A549 (cell line): Measurements from ENCODE around the gene ARID1B. TPM values are rescaled to one million over a fixed set of nuclear protein-coding genes. Genes with fewer than 3 reads are reported as not detected.

ENCODE experiments used
- ATAC-seq, 2 experiments: fragments of 200-7000 bp in 1 of 2; fragments of >200 bp in 1 of 2; cut with Nextera tagmentation in 1 of 2; cut with Tn5 transposase in 1 of 2; 3 replicates each; pipeline versions ENCODE4 v1.8.0 to v1.9.1; 2018 to 2020; ENCODE audit warnings: mild to moderate bottlenecking in 1 of 2, moderate library complexity in 1 of 2
- CTCF ChIA-PET: fragments of 300-600 bp; sonication (Branson Sonifier 250); formaldehyde crosslinking; extraction: SDS; loops from one replicate; lab custom pipeline; 2021; ENCODE audit warnings: antibody characterized with exemption, inconsistent platforms; lab: Yijun Ruan, JAX
- POLR2A ChIA-PET: fragments of 350-600 bp; formaldehyde crosslinking; extraction: SDS; loops from one replicate; lab custom pipeline; 2021; ENCODE audit warnings: antibody characterized with exemption, inconsistent platforms; lab: Yijun Ruan, JAX
- DNase-seq, 2 experiments: peaks; one replicate each; pipeline versions ENCODE4 v3.0.0 to v3.0.0-alpha.2; 2011 to 2016; ENCODE audit warnings: low read depth in 1 of 2, low spot score in 1 of 2
- FAIRE-seq: peaks from 2 replicates; lab custom pipeline; 2011; peaks lifted over from hg19 to GRCh38; lab: Jason Lieb, UNC
- H3K27ac ChIP-seq, 2 experiments: fragments of >200 bp; sonication (Bioruptor Twin); formaldehyde crosslinking; 3 replicates each; pipeline ENCODE4 v1.5.1; 2016 to 2017
- H3K4me1 ChIP-seq: fragments of >200 bp; sonication (Bioruptor Twin); formaldehyde crosslinking; 3 replicates; pipeline ENCODE4 v1.6.1; 2016
- H3K4me2 ChIP-seq: fragments of >200 bp; sonication (Bioruptor Twin); formaldehyde crosslinking; 3 replicates; pipeline ENCODE4 v1.6.1; 2016
- H3K4me3 ChIP-seq: fragments of >200 bp; sonication (Bioruptor Twin); formaldehyde crosslinking; 3 replicates; pipeline ENCODE4 v1.5.1; 2016
- H3K9me3 ChIP-seq: fragments of >200 bp; sonication (Bioruptor Twin); formaldehyde crosslinking; 3 replicates; pipeline ENCODE4 v1.6.1; 2016
- BHLHE40 ChIP-seq: IDR thresholded peaks from 2 replicates; pipeline ENCODE4 v1.6.1; 2012; ENCODE audit warnings: low read depth, low read length, inconsistent platforms
- CEBPB ChIP-seq, 2 experiments: fragments of >200 bp in 1 of 2; sonication (Bioruptor Twin) in 1 of 2; formaldehyde crosslinking in 1 of 2; IDR thresholded peaks; 2 replicates each; pipeline ENCODE4 v1.6.1; 2012 to 2016
- CHD4 ChIP-seq: fragments of 200-600 bp; sonication (generic); IDR thresholded peaks from 2 replicates; pipeline ENCODE4 v1.6.1; 2016; ENCODE audit warnings: antibody characterized with exemption, mild to moderate bottlenecking, borderline replicate concordance
- FOSL2 ChIP-seq, 2 experiments: fragments of 450-650 bp in 1 of 2; fragments of >200 bp in 1 of 2; sonication (Bioruptor Twin) in 1 of 2; formaldehyde crosslinking; IDR thresholded peaks; 2 replicates each; pipeline versions ENCODE4 v1.5.0 to v1.6.1; 2016 to 2020; ENCODE audit warnings: mild to moderate bottlenecking in 1 of 2, moderate library complexity in 1 of 2
- FOXS1 ChIP-seq: fragments of 250-450 bp; sonication (Bioruptor Pico); IDR thresholded peaks from 2 replicates; pipeline ENCODE4 v1.5.0; 2020; ENCODE audit warnings: mild to moderate bottlenecking, moderate library complexity
- GATA3 ChIP-seq: IDR thresholded peaks from 2 replicates; pipeline ENCODE4 v1.6.1; 2012; ENCODE audit warnings: borderline replicate concordance
- HEYL ChIP-seq: fragments of 250-450 bp; sonication (Bioruptor Pico); IDR thresholded peaks from 2 replicates; pipeline ENCODE4 v1.8.0; 2021; ENCODE audit warnings: mild to moderate bottlenecking, moderate library complexity
- HOXA7 ChIP-seq: fragments of 250-450 bp; sonication (Bioruptor Pico); IDR thresholded peaks from 2 replicates; pipeline ENCODE4 v1.5.0; 2020; ENCODE audit warnings: mild to moderate bottlenecking, moderate library complexity
- HOXB13 ChIP-seq: fragments of 250-450 bp; sonication (Bioruptor Pico); IDR thresholded peaks from 2 replicates; pipeline ENCODE4 v1.5.0; 2020; ENCODE audit warnings: low read depth, mild to moderate bottlenecking, moderate library complexity
- HOXB5 ChIP-seq: fragments of 250-450 bp; sonication (Bioruptor Pico); IDR thresholded peaks from 2 replicates; pipeline ENCODE4 v1.5.0; 2020; ENCODE audit warnings: mild to moderate bottlenecking, moderate library complexity
- JUN ChIP-seq, 2 experiments: fragments of >200 bp; sonication (Bioruptor Twin); formaldehyde crosslinking; IDR thresholded peaks; 2 replicates in 1 of 2; 3 replicates in 1 of 2; pipeline ENCODE4 v1.6.1; 2016 to 2017
- JUNB ChIP-seq: fragments of >200 bp; sonication (Bioruptor Twin); formaldehyde crosslinking; IDR thresholded peaks from 2 replicates; pipeline ENCODE4 v1.6.1; 2016
- KDM1A ChIP-seq: fragments of 200-600 bp; sonication (generic); IDR thresholded peaks from 2 replicates; pipeline ENCODE4 v1.6.1; 2016; ENCODE audit warnings: low read depth, mild to moderate bottlenecking
- KDM5A ChIP-seq: fragments of 200-600 bp; sonication (generic); IDR thresholded peaks from 2 replicates; pipeline ENCODE4 v1.6.1; 2016; ENCODE audit warnings: antibody characterized with exemption, mild to moderate bottlenecking
- MAFK ChIP-seq: fragments of 450-650 bp; IDR thresholded peaks from 2 replicates; pipeline ENCODE4 v1.6.1; 2014; ENCODE audit not compliant: partially characterized antibody
- NFE2L2 ChIP-seq: fragments of 150-350 bp; conservative IDR thresholded peaks from 2 replicates; pipeline ENCODE4 v1.6.1; 2014; ENCODE audit warnings: low read length
- NPAS2 ChIP-seq: fragments of 250-450 bp; sonication (Bioruptor Pico); IDR thresholded peaks from 2 replicates; pipeline ENCODE4 v1.8.0; 2022; ENCODE audit warnings: mild to moderate bottlenecking, moderate library complexity, borderline replicate concordance
- NR3C1 ChIP-seq: fragments of >200 bp; sonication (Bioruptor Twin); formaldehyde crosslinking; IDR thresholded peaks from 3 replicates; pipeline ENCODE4 v1.6.1; 2017
- PHF8 ChIP-seq: fragments of 200-600 bp; sonication (generic); IDR thresholded peaks from 2 replicates; pipeline ENCODE4 v1.6.1; 2016; ENCODE audit warnings: low read depth, mild to moderate bottlenecking, antibody characterized with exemption, moderate library complexity, borderline replicate concordance
- POLR2A ChIP-seq: IDR thresholded peaks from 2 replicates; pipeline ENCODE4 v1.6.1; 2012; ENCODE audit warnings: mild to moderate bottlenecking, low read length
- SMC3 ChIP-seq: fragments of >200 bp; sonication (Bioruptor Twin); formaldehyde crosslinking; IDR thresholded peaks from 3 replicates; pipeline ENCODE4 v1.6.1; 2018; ENCODE audit warnings: inconsistent platforms
- SREBF2 ChIP-seq: fragments of 450-650 bp; IDR thresholded peaks from 2 replicates; pipeline ENCODE4 v1.6.1; 2014; ENCODE audit warnings: mild to moderate bottlenecking, moderate library complexity
- ZNF302 ChIP-seq: fragments of 250-450 bp; sonication (Bioruptor Pico); IDR thresholded peaks from 2 replicates; pipeline ENCODE4 v1.9.0; 2021; ENCODE audit warnings: inconsistent platforms, mild to moderate bottlenecking, moderate library complexity
- WGBS: methylation state at CpG from one replicate; pipeline ENCODE4 v1.1.6; 2017; ENCODE audit errors: missing lambda C conversion rate; 5-methylcytosine and 5-hydroxymethylcytosine counted together
- polyA plus RNA-seq, 4 experiments: library from polyadenylated mRNA; depleted of rRNA in 3 of 4; stranded (reverse); fragments of >200 nt; fragmentation: RNase III in 1 of 4; extraction: RNeasy Plus Mini Kit Qiagen cat#74134 plus additional on column Dnase treatment in 1 of 4; gene quantifications; 2 replicates in 3 of 4; 3 replicates in 1 of 4; pipeline ENCODE4 v1.2.3, GENCODE V29; 2011 to 2017
- TF ChIP-seq, protein P1 (sequence below): fragments of 250-450 bp; sonication (Bioruptor Pico); IDR thresholded peaks from 2 replicates; pipeline ENCODE4 v1.5.0; 2020; ENCODE audit warnings: low read depth, mild to moderate bottlenecking, moderate library complexity

ARID1B gene
- polyA plus RNA-seq, 2 of the 4 experiments (the other 2 are of a cell fraction): 13.5 to 16.3 TPM

DNA sequence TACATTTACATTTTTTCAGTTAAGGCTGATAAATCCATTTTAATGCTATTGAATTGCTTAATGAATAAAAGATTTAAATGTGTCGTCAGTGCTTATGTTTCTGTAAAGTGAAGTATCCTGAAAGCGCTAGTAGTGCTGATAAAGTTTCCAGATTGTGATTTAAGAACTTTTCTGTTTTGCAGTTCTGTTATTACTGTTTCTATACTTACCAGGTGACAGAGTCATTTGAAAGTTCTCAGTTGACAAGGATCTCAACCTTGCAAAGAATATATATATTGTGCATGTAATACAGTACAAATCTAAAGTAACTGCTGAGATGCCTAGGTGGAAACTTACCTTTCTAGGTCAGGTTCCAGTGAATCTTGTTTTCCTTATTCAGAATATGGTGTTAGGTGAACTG lies 201.8 kb downstream of the ARID1B start:
- 93% methylated on average over 2 of the region's 2 CpGs for WGBS
- ATAC-seq (no peak), FAIRE-seq (no peak), DNase-seq (no peak)
- no peak overlapping the region for H3K27ac ChIP-seq
- H3K4me1 ChIP-seq: peaks cover 24% of the 10 kb centered on the region
- H3K4me3 ChIP-seq: no peak overlapping the region
- ChIA-PET POLR2A (no interaction called here), CTCF (no interaction called here)
- no peak overlapping the region for H3K4me2 ChIP-seq
- no peak for TF ChIP-seq KDM5A
- no peak for TF ChIP-seq CEBPB (IDR thresholded peaks at IDR 0.05)
- no peak for TF ChIP-seq GATA3
- TF ChIP-seq JUNB: no peak
- TF ChIP-seq FOSL2 (IDR thresholded peaks at IDR 0.05): no peak
- no peak for TF ChIP-seq FOSL2 (CRISPR knock-in tag; IDR thresholded peaks at IDR 0.05)
- TF ChIP-seq SREBF2: no peak
- no peak for TF ChIP-seq ZNF302 (CRISPR knock-in tag)
- no peak for TF ChIP-seq JUN (IDR thresholded peaks at IDR 0.05)
- TF ChIP-seq CHD4: no peak
- no peak for TF ChIP-seq HOXA7 (CRISPR knock-in tag)
- TF ChIP-seq NPAS2 (CRISPR knock-in tag): no peak
- TF ChIP-seq, all 56 proteins: peak for 0
- H3K9me3 ChIP-seq: no peaks in the 10 kb centered on the region

DNA sequence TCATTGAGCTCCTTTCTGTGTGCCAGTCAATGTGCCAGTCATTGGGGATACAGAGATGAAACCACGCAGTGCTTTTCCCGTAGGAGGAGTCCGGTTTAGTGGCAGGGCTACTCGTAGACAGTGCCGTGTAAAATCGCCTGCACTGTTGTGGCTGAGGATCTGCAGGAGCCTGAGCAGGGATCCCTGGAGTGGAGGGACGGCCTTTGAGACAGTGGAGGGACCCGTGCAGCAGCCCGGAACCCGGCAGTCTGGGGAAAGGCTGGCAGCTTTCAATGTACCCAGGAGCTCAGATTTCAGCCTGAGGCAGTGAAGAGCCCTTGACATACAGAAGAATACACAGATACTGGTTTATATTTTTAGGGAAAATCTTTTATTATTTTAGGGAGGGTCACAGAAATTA lies 203.3 kb downstream of the ARID1B start:
- ChIA-PET CTCF (no interaction called here), POLR2A (no interaction called here)
- Histone ChIP-seq H3K4me2 (peak overlapping the region; percentile 33; the same call in 2 of the 3 replicates), H3K4me1 (peaks cover 28% of the 10 kb centered on the region), H3K4me3 (no peak overlapping the region), H3K27ac (peak overlapping the region in 1 of 2 experiments; percentile 46; a peak in 1 of 6 replicates)
- FAIRE-seq (no peak), DNase-seq (no peak)
- TF ChIP-seq PHF8 (no peak), BHLHE40 (no peak), FOSL2 (IDR thresholded peaks at IDR 0.05) (no peak), FOSL2 (CRISPR knock-in tag; IDR thresholded peaks at IDR 0.05) (no peak), NFE2L2 (no peak), SREBF2 (no peak), NR3C1 (no peak), MAFK (no peak), HOXB13 (CRISPR knock-in tag) (no peak), FOXS1 (CRISPR knock-in tag) (no peak), HEYL (CRISPR knock-in tag) (no peak), CEBPB (IDR thresholded peaks at IDR 0.05) (no peak), KDM1A (no peak), JUN (IDR thresholded peaks at IDR 0.05) (no peak), HOXB5 (CRISPR knock-in tag) (no peak), HOXA7 (CRISPR knock-in tag) (no peak), SMC3 (no peak)
- TF ChIP-seq, protein P1, sequence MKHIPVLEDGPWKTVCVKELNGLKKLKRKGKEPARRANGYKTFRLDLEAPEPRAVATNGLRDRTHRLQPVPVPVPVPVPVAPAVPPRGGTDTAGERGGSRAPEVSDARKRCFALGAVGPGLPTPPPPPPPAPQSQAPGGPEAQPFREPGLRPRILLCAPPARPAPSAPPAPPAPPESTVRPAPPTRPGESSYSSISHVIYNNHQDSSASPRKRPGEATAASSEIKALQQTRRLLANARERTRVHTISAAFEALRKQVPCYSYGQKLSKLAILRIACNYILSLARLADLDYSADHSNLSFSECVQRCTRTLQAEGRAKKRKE (CRISPR knock-in tag): no peak
- TF ChIP-seq, all 56 proteins: peak for 0
- H3K9me3 ChIP-seq: no peaks in the 10 kb centered on the region
- ATAC-seq: peak in 1 of 2 experiments; percentile 62; a peak in 2 of 6 replicates
- WGBS: 69% methylated on average over 10 of the region's 10 CpGs

DNA sequence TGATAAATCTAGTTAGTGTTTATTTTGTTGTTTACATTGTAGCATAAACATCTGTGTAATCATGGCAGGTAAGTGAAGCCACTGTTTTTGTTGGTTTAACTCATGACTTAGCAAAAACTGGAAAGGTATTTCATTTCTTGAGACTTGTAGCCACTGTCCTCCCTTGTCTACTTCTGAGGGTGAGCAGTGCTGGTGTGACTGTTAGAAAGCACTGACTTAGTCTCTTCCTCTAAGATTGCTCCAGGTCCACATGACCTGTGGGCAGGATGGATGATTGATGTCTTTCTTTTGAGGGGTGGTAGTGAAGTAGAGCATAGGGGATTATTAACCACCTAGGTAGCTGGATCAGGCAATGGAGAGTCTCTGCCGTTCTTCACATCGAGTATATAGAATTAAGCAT lies 203.8 kb downstream of the ARID1B start:
- DNase-seq (no peak), FAIRE-seq (no peak)
- TF ChIP-seq MAFK (peak; percentile 21), POLR2A (no peak)
- TF ChIP-seq, all 56 proteins: peak for 1
- ChIA-PET POLR2A (no interaction called here), CTCF (no interaction called here)
- Histone ChIP-seq H3K4me1 (peaks cover 28% of the 10 kb centered on the region), H3K4me2 (peak overlapping the region; percentile 33; the same call in 2 of the 3 replicates), H3K27ac (no peak overlapping the region; a peak in 1 of 6 replicates), H3K4me3 (no peak overlapping the region), H3K9me3 (no peaks in the 10 kb centered on the region)
- WGBS: 90% methylated on average over 2 of the region's 2 CpGs
- peak in 1 of 2 experiments; percentile 45; a peak in 2 of 6 replicates for ATAC-seq
